Spleen (tissue), 7 donors: Measurements from ENCODE around the gene FOXC2.

Source experiments
- CTCF ChIP-seq, 11 experiments: fragments of 200-600 bp in 7 of 11; fragments of 450-650 bp in 4 of 11; sonication (generic) in 4 of 11; IDR thresholded peaks in 8 of 11; conservative IDR thresholded peaks in 3 of 11; 1 replicate in 7 of 11; 2 replicates in 4 of 11; pipeline versions ENCODE4 v1.4.0 to v1.8.0; 2016 to 2021; ENCODE audit warnings: antibody characterized with exemption in 11 of 11, inconsistent platforms in 4 of 11, mild to moderate bottlenecking in 1 of 11
- POLR2A ChIP-seq, 3 donors: fragments of 450-650 bp; IDR thresholded peaks; one replicate each; pipeline ENCODE4 v1.5.1; 2017; ENCODE audit warnings: antibody characterized with exemption in 3 of 3, mild to moderate bottlenecking in 1 of 3
- donor health status: DM: no; HTN: no; CAD: no; lungs with moderate emphysema.
- donor health status: DM: no; HTN: no; CAD: no.
- donor health status: DM: no; HTN: no; CAD: no.

GRCh38 chr16:86519007-86519648, 47.5 kb upstream of the FOXC2 start:
- TF ChIP-seq CTCF (IDR thresholded peaks at IDR 0.05 in 8 of 11, conservative IDR thresholded peaks at IDR 0.05 in 3 of 11) (no peak), POLR2A (IDR thresholded peaks at IDR 0.05) (no peak)
